Measurements from ENCODE around the gene ALAS1. TPM values are rescaled to one million over a fixed set of nuclear protein-coding genes. Genes with fewer than 3 reads are reported as not detected.

The ALAS1 gene
- total RNA-seq, 1 donor from 2014 or later = 56.3 TPM

- Mint-ChIP-seq H3K36me3 (ENCODE audit: low read depth, unreplicated experiment) (peaks cover 2% of the 10 kb centered on the region), H3K4me1 (ENCODE audit: low read depth, unreplicated experiment) (peaks cover 2% of the 10 kb centered on the region), H3K27ac (ENCODE audit: unreplicated experiment) (peak overlapping the region; percentile 6), H3K27me3 (ENCODE audit: low read depth, unreplicated experiment) (peaks cover 21% of the 10 kb centered on the region), H3K9me3 (ENCODE audit: unreplicated experiment) (peaks cover 1% of the 10 kb centered on the region), H3K4me3 (ENCODE audit: unreplicated experiment) (no peak overlapping the region)
- Histone ChIP-seq H3K4me1 (ENCODE audit: insufficient read depth, low read length) (peaks cover 6% of the 10 kb centered on the region), H3K9me3 (ENCODE audit: insufficient read depth, low read depth, low read length) (no peaks in the 10 kb centered on the region), H3K9ac (ENCODE audit: low read length) (no peak overlapping the region), H3K27ac (ENCODE audit: low read depth, low read length) (no peak overlapping the region), H3K36me3 (ENCODE audit: insufficient read depth, low read length) (no peaks in the 10 kb centered on the region), H3K4me2 (ENCODE audit: low read length) (no peak overlapping the region), H3K79me2 (ENCODE audit: insufficient read depth, low read length) (no peaks in the 10 kb centered on the region), H4K20me1 (ENCODE audit: insufficient read depth, low read length) (no peaks in the 10 kb centered on the region), H3K27me3 (ENCODE audit: insufficient read depth, low read length) (no peaks in the 10 kb centered on the region), H2AFZ (ENCODE audit: low read depth, low read length) (no peak overlapping the region), H3K4me3 (ENCODE audit: insufficient read depth, low read depth, low read length) (no peak overlapping the region)
- peak; percentile 18 for TF ChIP-seq CTCF (IDR thresholded peaks at IDR 0.05; ENCODE audit: insufficient read depth, low read depth, low read length)
- no peak for TF ChIP-seq EZH2 (IDR thresholded peaks at IDR 0.05; ENCODE audit: insufficient read depth, low read length)
- FAIRE-seq (no peak), DNase-seq (ENCODE audit: low read depth) (peak; percentile 36)
Measured at GRCh38 chr3:52171514-52172261, 26.3 kb upstream of the ALAS1 start.

GRCh38 chr3:52172262-52172757 is 25.6 kb upstream of the ALAS1 start:
- H2AFZ ChIP-seq (ENCODE audit: low read depth, low read length) = no peak overlapping the region
- TF ChIP-seq CTCF (IDR thresholded peaks at IDR 0.05; ENCODE audit: insufficient read depth, low read depth, low read length) = no peak
- no peak for TF ChIP-seq EZH2 (IDR thresholded peaks at IDR 0.05; ENCODE audit: insufficient read depth, low read length)
- peaks cover 21% of the 10 kb centered on the region for H3K27me3 Mint-ChIP-seq (ENCODE audit: low read depth, unreplicated experiment)
- no peaks in the 10 kb centered on the region for H3K9me3 ChIP-seq (ENCODE audit: insufficient read depth, low read depth, low read length)
- H3K4me1 ChIP-seq (ENCODE audit: insufficient read depth, low read length) = peaks cover 6% of the 10 kb centered on the region
- H3K4me2 ChIP-seq (ENCODE audit: low read length) = no peak overlapping the region
- H3K36me3 ChIP-seq (ENCODE audit: insufficient read depth, low read length) = no peaks in the 10 kb centered on the region
- H3K36me3 Mint-ChIP-seq (ENCODE audit: low read depth, unreplicated experiment) = peaks cover 2% of the 10 kb centered on the region
- H3K4me1 Mint-ChIP-seq (ENCODE audit: low read depth, unreplicated experiment) = peaks cover 2% of the 10 kb centered on the region
- peaks cover 1% of the 10 kb centered on the region for H3K9me3 Mint-ChIP-seq (ENCODE audit: unreplicated experiment)
- no peak overlapping the region for H3K9ac ChIP-seq (ENCODE audit: low read length)
- H4K20me1 ChIP-seq (ENCODE audit: insufficient read depth, low read length) = no peaks in the 10 kb centered on the region
- no peaks in the 10 kb centered on the region for H3K27me3 ChIP-seq (ENCODE audit: insufficient read depth, low read length)
- no peak overlapping the region for H3K4me3 ChIP-seq (ENCODE audit: insufficient read depth, low read depth, low read length)
- H3K27ac ChIP-seq (ENCODE audit: low read depth, low read length) = no peak overlapping the region
- DNase-seq (ENCODE audit: low read depth) = no peak
- H3K27ac Mint-ChIP-seq (ENCODE audit: unreplicated experiment) = no peak overlapping the region
- no peak for FAIRE-seq
- H3K79me2 ChIP-seq (ENCODE audit: insufficient read depth, low read length) = no peaks in the 10 kb centered on the region
- no peak overlapping the region for H3K4me3 Mint-ChIP-seq (ENCODE audit: unreplicated experiment)

- H3K27ac Mint-ChIP-seq (ENCODE audit: unreplicated experiment) = no peak overlapping the region
- peaks cover 2% of the 10 kb centered on the region for H3K4me1 Mint-ChIP-seq (ENCODE audit: low read depth, unreplicated experiment)
- Histone ChIP-seq H3K27ac (ENCODE audit: low read depth, low read length) (no peak overlapping the region), H3K4me2 (ENCODE audit: low read length) (no peak overlapping the region), H3K79me2 (ENCODE audit: insufficient read depth, low read length) (no peaks in the 10 kb centered on the region), H3K9me3 (ENCODE audit: insufficient read depth, low read depth, low read length) (no peaks in the 10 kb centered on the region), H3K4me3 (ENCODE audit: insufficient read depth, low read depth, low read length) (no peak overlapping the region), H2AFZ (ENCODE audit: low read depth, low read length) (no peak overlapping the region), H3K27me3 (ENCODE audit: insufficient read depth, low read length) (no peaks in the 10 kb centered on the region), H3K36me3 (ENCODE audit: insufficient read depth, low read length) (no peaks in the 10 kb centered on the region), H3K9ac (ENCODE audit: low read length) (no peak overlapping the region), H4K20me1 (ENCODE audit: insufficient read depth, low read length) (no peaks in the 10 kb centered on the region), H3K4me1 (ENCODE audit: insufficient read depth, low read length) (peaks cover 6% of the 10 kb centered on the region)
- FAIRE-seq = no peak
- H3K4me3 Mint-ChIP-seq (ENCODE audit: unreplicated experiment) = no peak overlapping the region
- H3K27me3 Mint-ChIP-seq (ENCODE audit: low read depth, unreplicated experiment) = peaks cover 28% of the 10 kb centered on the region
- peaks cover 2% of the 10 kb centered on the region for H3K36me3 Mint-ChIP-seq (ENCODE audit: low read depth, unreplicated experiment)
- peaks cover 1% of the 10 kb centered on the region for H3K9me3 Mint-ChIP-seq (ENCODE audit: unreplicated experiment)
- DNase-seq (ENCODE audit: low read depth) = no peak
- TF ChIP-seq CTCF (IDR thresholded peaks at IDR 0.05; ENCODE audit: insufficient read depth, low read depth, low read length) (no peak), EZH2 (IDR thresholded peaks at IDR 0.05; ENCODE audit: insufficient read depth, low read length) (no peak)
Measured at GRCh38 chr3:52173101-52173500, 24.9 kb upstream of the ALAS1 start.
